Kidney capillary endothelial cell (primary cell): ENCODE results near the gene PWWP2A.
"Not testable (repeated sequence)": the region's sequence is repeated elsewhere in the genome, so short reads cannot be mapped to it uniquely, and the experiment has no call there.

Experiments
- DNase-seq: peaks from one replicate; pipeline ENCODE4 v3.0.0-alpha.2; 2018; ENCODE audit warnings: low spot score

The PWWP2A gene, protein sequence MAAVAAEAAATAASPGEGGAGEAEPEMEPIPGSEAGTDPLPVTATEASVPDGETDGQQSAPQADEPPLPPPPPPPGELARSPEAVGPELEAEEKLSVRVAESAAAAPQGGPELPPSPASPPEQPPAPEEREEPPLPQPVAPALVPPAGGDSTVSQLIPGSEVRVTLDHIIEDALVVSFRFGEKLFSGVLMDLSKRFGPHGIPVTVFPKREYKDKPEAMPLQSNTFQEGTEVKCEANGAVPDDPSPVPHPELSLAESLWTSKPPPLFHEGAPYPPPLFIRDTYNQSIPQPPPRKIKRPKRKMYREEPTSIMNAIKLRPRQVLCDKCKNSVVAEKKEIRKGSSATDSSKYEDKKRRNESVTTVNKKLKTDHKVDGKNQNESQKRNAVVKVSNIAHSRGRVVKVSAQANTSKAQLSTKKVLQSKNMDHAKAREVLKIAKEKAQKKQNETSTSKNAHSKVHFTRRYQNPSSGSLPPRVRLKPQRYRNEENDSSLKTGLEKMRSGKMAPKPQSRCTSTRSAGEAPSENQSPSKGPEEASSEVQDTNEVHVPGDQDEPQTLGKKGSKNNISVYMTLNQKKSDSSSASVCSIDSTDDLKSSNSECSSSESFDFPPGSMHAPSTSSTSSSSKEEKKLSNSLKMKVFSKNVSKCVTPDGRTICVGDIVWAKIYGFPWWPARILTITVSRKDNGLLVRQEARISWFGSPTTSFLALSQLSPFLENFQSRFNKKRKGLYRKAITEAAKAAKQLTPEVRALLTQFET

DNA sequence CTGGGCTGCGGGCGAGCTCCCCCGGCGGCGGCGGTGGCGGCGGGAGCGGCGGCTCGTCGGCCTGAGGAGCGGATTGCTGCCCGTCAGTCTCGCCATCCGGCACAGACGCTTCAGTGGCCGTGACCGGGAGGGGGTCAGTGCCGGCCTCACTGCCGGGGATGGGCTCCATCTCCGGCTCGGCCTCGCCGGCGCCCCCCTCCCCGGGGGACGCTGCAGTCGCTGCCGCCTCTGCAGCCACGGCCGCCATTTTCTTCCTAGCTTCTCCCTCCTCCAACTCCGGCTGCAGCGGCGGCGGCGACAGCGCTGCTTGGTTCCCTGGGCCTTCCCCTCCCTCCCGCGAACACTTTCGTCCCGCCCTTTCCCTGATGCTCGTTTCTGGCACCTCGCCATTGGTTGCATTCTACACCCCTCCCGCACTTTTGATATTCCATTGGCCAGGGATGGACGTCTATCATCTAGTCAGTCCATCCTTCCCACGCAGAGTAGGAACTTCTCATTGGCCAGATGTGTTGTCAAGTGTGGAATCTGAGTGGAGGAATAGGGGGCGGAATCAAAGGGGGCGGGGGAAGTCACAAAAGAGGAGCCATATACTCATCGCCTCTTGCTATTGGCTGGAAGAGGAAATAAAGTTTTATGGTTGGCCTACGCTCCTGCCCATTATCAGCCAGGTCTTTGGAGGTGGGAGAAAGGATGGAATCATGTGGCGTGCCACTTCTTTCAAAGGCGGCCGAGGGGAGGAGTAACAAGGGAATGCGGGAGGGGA is at the start of gene PWWP2A:
TSS of gene PWWP2A (minus strand) at position 309 of the 763 bp plus-strand sequence. CDS start at position 247, 62 bp downstream.
- peak; percentile 100 for DNase-seq

DNA sequence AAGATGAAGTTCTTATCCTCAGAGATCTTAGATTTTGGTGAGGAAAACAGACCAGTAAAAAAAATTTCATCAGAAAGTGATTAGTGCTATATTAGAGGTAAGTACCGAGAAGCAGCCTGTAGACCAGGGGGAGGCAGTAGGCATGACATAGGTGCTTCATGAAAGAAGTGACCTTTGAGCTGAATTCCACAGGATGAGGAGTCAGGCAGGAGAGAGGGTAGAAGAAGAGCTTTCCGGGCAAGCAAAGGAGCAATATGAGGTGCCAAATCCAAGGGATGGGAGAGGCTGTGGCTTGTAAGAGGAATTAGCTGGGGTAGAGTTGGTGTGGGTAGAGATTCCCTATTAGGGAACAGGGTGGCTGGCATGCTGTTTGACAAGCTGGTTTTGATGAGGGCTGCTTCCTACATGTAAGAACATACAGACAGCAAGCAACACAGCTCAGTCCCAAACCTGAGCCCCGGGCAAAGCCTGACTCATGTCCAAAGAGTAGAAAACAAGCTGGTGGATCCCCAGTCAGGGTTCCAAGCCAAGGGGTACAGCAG is 48.4 kb upstream of the PWWP2A start:
- no peak for DNase-seq

DNA sequence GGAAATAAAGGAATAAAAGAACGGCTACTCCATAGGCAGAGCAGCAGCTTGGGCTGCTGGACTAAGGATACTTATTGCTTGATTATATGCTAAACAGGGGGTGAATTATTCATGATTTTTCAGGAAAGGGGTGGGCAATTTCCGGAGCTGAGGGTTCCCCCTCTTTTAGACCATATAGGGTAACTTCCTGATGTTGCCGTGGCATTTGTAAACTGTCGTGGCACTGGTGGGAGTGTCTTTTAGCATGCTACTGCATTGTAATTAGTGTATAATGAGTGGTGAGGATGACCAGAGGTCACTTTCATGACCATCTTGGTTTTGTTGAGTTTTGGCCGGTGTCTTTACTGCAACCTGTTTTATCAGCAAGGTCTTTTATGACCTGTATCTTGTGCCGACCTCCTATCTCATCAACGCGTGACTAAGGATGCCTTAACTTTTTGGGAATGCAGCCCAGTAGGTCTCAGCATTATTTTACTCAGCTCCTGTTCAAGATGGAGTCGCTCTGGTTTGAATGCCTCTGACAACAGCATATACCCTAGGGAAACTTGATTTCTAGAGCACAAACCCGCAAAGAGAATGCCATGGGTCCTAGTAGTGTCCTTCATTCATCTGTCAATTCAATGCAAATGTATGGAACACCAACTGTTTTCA is 47.8 kb upstream of the PWWP2A start:
- DNase-seq, result no peak

DNA sequence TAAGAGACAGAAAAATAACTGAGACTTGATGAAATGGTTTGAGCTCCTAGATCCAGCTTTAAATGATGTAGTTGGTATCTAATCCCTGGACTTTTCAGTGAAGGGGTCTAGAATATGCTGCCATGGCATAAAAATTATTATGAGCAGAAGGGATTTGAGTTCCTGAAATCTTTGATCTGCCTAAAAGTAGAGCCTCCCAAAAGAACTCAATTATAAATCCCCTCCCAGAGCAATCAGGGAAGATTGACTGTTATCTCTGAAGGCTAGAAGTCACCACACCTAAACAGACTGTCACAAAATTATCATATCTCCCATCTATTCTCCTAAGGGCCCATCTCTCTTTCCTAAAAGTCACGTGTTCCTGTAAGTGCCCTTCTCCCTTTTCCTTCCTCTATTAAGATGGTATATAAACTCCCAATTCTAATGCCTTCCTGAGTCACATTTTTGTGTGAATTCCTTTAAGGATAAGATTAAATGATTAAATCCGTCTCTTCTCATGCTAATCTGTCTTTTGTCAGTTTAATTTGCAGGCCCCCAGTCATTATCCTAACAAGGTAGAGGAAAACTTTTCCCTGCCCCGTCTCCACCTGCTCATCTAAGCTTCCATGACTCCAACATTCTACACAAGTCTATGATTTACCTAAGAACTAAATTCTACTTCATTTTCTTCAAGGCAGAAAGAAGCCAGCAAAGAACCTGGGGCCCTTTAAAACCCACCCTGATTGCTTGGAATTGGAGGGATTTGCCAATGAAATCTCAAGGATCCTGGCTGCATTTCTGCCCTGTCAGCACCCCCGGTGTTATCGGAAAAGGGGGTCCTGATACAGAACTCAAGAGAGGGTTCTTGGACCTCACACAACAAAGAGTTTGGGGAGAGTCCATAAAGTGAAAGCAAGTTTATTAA is 47.1 kb upstream of the PWWP2A start:
- DNase-seq, result no peak

DNA sequence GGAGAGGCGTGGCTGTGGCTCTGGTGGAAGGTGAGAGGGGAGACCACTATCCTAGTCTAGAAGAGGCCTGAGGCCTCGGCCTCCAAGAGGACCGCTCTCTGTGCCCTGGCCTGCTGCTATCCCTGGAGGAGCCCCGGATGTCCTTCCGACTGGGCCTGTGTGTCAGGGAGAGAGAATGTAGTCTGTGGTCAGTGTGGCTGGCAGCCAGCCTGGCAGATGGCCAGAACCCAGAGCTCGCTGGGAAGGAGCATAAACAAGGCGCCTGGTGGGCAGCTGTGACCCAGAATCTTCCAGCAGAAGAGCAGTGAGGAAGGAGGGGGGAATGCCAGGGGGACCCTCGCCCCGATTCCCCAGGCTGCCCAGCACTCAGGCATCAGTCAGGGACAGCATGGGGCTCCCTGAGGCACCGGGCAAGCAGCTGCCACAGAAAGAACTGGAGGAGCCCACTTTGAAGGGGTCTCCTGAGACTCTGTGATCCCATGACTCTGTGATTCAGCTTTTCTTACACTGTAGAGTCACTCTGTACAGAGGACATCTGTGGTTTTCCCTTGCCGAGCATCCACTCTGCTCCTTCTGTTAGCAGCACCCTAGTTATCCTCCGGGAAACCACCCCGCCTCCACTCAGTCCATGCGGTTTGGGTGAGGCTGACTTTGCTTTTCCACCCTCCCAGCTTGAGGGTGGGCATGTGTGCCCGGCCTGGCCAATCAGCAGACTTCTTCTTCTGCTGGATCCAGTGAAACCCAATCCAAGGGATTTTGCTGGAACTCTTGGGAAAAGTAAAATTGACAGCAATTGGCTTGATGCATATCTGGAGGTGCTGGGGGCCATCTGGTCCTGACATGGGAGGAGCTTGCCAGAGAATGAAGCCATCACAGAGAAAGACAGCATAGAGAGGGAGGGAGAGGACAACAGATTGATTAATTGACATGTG is 46.2 kb upstream of the PWWP2A start:
- DNase-seq, result peak; percentile 95

DNA sequence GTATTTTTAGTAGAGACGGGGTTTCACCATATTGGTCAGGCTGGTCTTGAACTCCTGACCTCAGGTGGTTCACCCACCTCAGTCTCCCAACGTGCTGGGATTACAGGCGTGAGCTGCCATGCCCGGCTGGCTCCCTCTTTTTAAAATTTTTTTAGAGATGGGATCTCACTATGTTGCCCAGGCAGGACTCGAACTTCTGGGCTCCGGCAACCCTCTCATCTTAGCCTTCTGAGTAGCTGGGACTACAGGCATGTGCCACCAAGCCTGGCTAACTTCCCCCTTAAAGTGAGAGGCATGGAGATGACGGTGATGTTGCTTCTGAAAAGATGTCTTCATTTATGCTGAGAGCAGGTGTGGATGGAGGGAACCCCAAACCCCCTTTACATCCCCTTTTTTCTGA is 43.7 kb upstream of the PWWP2A start:
- no peak for DNase-seq

DNA sequence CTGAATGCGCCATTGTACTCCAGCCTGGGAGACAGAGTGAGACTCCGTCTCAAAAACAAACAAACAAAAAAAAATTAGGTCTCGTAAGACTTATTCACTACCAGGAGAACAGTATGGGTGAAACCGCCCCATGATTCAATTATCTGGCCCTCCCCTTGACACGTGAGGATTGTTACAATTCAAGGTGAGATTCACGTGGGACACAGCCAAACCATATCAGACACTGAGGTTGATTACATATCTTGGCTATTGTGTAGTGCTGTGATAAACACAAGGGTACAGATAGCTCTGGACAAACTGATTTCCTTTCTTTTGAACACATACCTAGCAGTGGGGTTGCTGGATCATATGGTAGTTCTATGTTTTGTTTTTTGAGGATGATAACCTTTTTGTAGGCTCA is 42.4 kb upstream of the PWWP2A start:
- no peak for DNase-seq

DNA sequence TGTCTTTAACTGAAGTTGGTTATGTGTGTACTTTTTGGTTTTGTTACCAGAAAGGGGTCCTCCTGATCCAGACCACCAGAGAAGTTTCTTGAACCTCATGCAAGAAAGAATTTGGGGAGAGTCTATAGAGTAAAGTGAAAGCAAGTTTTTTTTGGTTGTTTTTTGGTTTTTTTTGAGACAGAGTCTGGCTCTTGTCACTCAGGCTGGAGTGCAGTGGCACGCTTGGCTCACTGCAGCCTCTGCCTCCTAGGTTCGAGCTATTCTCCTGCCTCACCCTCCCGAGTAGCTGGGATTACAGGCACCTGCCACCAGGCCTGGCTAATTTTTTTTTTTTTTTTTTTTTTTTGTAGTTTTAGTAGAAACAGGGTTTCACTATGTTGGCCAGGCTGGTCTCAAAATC is 41.6 kb upstream of the PWWP2A start:
- DNase-seq, result not testable (repeated sequence)

DNA sequence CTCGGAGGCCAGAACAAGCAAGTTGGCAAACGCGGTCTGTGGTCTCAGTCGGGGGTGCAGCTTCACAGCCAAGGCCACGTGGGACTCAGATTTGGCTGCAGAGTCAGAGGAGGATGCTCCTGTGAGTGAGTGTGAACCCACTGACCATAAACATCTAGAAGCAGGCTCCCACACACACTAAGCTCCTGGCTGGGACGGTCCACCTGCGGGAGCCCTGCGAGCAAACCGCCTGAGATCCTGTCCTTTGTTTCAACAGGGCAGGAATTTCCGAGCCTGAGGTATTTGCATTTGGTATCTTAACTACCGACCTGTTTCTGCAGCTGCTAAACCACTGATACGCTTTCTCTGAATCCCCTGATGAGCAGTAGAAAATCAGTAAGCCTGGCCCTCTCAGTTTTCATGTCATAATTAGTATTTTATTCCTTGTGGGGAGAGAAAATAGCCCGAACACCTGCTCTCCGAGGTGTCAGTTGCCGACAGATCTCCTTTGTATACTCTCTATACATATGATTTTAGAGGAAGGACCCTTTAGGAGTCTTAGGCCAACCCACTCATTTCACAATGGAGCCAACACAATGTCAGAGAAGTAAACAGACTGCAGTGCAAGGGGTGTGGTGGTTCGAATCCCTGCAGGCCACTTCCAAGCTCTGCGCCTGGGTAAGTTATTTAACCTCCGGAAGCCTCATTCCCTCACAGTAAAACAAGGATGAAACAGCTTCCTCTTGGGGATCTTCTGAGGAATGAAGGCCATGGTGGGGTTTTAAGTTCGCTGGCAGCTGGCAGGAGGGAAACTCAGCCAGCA is 40.9 kb upstream of the PWWP2A start:
- DNase-seq, result no peak

DNA sequence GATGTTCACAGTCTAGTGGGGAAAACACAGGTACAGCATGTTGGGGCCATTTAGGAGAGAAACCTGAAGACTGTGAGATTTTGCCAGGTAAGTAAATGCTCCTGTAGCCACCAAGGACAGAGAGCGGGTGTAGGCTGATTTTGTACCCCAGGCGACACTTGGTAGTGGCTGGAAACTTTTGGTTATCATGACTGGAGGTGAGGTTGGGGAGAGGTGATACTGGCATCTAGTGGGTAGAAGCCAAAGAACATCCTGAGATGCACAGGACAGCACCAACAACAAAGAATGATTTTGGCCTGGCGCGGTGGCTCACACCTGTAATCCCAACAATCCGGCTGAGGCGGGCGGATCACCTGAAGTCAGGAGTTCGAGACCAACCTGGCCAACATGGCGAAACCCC is 38.8 kb upstream of the PWWP2A start:
- DNase-seq, result no peak

DNA sequence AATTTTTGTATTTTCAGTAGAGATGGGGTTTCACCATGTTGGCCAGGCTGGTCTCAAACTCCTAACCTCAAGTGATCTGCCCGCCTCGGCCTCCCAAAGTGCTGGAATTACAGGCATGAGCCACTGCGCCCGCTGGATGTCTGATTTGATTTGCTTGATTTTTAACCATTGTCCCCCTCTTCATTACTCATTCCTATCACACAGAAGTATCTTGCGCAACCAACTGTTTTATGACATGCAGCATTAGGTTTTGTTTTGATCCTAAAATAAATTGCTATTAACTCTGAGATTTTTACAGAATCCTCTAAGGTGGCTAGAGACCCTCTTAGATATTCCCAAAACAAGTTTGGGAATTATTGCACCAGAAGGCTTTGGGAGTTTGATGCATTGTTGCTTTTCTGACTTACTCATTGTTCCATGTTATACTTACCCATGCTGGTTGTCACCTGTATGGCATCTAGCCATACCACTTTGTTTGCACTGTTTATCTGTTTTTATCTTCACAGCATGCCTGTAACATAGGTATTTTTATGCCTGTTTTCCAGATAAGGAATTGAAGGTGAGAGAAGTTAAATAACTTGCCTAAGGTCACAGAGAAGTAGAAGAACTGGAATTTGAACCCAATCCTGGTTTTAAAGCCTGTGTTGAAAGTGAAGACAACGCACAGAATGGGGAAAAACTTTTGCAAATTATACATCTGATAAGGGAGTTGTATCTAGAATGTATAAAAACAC is 35.9 kb upstream of the PWWP2A start:
- DNase-seq, result no peak

DNA sequence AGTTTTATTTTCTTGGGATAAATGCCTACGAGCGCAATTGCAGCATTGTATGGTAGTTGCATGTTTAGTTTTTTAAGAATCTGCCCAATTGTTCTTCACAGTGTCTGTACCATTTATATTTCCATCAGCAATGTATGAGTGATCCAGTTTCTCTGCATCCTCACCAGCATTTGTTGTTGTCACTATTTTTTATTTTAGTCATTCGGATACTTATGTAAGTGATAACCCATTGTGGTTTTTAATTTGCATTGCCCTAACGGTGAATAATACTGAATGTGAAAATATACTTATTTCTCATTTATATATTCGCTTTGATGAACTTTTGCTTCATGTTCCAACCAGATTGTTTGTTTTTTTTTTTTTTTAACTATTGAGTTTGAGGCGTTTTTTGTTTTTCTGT is 33.7 kb upstream of the PWWP2A start:
- DNase-seq, result no peak

DNA sequence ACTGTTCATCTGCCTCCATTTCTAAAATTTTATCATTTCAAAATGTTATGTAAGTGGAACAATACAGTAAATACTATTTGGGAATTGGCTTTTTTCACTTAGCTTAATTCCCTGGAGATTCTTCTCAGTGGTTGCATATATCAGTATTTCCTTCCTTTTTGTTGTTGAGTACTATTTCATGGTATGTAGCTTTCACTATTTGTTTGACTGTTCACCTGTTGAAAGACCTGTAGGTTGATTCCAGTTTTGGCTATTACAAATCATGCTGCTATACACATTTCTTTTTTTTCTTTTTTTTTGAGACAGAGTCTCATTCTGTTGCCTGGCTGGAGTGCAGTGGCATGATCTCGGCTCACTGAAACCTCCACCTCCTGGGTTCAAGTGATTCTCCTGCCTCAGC is 33.0 kb upstream of the PWWP2A start:
- DNase-seq, result no peak

DNA sequence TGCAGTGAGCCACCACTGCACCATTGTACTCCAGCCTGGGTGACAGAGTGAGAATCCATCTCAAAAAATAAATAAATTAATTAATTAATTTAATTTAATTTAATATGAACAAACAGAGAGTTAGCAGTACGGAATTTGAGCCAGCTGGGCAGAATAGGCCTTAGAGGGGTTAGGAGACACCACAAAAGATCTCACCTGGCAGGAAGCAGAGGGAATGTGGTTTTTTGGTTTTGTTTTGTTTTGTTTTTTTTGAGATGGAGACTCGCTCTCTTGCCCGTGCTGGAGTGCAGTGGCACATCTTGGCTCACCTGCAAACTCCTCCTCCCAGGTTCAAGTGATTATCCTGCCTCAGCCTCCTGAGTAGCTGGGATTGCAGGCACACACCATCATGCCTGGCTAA is 31.8 kb upstream of the PWWP2A start:
- DNase-seq, result no peak

DNA sequence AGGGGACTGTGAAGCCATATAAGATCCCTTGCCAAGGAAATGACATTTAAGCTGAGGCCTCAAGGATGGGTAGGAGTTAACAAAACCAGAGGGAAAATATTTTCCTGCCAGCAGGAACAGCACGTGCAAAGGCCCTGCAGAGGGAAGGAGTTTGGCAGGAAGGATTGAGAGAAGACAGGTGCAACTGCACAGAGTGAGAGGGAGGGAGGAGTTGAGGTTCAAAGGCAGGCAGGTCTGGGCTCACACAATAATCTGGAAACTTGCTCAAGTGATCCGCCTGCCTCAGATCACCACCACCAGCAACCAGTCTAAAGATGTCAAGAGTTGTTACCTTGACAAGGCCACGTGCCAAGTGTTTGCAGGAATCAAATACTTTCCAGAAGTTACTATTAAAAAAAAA is 31.1 kb upstream of the PWWP2A start:
- DNase-seq, result no peak

DNA sequence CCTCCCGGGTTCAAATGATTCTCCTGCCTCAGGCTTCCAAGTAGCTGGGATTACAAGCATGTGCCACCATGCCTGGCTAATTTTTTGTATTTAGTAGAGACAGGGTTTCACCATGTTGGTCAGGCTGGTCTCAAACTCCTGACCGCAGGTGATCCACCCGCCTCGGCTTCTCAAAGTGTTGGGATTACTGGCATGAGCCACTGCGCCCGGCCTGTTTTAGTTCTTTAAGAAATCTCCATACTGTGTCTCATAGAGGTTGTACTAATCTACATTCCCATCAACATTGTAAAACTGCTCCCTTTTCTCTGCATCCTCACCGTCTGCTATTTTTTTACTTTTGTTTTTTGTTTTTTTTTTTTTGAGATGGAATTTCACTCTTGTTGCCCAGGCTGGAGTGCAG is 25.2 kb upstream of the PWWP2A start:
- DNase-seq, result not testable (repeated sequence)

DNA sequence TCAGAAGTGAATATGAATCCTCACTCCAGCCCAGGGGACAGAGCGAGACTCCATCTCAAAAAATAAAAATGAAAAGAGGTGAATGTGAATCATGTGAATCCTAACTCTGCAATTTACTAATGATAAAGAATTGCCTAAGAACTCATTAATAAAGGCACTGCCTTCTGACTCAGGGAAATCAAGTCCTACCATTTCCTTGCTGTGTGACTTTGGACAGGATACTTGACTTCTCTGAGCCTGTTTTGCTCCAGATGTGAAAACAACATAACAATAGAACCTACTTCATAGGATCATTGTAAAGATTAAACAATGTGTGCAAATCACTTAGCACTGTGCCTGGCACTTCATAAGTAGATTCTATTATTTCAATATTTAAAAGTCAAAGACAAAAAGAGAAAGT is 15.1 kb upstream of the PWWP2A start:
- DNase-seq, result no peak

DNA sequence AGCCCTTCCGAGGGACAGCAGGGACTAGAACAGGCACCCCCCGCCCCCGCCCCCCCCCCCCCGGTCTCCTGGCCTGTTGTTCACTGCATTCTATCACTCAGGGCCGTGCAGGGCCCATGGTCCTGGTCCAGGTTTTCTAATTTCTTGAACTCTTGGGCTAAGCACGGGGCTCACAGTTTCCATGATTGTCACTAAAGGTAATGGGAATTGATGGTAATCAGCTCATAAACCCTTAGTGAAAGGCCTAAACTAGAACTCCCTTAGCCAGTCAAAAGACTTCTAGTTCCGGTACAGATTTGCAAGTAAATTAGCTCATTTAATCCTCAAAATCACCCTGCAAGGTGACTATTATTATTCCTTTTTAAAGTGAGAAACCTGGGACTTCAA is 14.7 kb upstream of the PWWP2A start:
- DNase-seq, result no peak
